Measurements from ENCODE around the gene PCDHGA10. TPM values are rescaled to one million over a fixed set of nuclear protein-coding genes. Genes with fewer than 3 reads are reported as not detected.
"Not testable (repeated sequence)": the region's sequence is repeated elsewhere in the genome, so short reads cannot be mapped to it uniquely, and the experiment has no call there.

The PCDHGA10 gene
- total RNA-seq, 1 donor from 2014 or later: 0.07 TPM

- H3K27me3 Mint-ChIP-seq: peaks cover 47% of the 10 kb centered on the region
- H3K4me3 Mint-ChIP-seq: no peak overlapping the region
- H3K9me3 Mint-ChIP-seq: peaks cover 30% of the 10 kb centered on the region
- intact Hi-C loops (cut with micrococcal nuclease): loop anchor here (5.0 kb wide), 1 partner anchor 54 kb away; the partner anchor contains the start of gene PCDHGC3
- no peak overlapping the region for H3K27ac Mint-ChIP-seq
- H3K4me1 Mint-ChIP-seq: peaks cover 18% of the 10 kb centered on the region
- DNase-seq: peak; percentile 46
- peaks cover 4% of the 10 kb centered on the region for H3K36me3 Mint-ChIP-seq (ENCODE audit: low read depth)
Measured at GRCh38 chr5:141422742-141423291, 10.0 kb downstream of the PCDHGA10 start.

DNA sequence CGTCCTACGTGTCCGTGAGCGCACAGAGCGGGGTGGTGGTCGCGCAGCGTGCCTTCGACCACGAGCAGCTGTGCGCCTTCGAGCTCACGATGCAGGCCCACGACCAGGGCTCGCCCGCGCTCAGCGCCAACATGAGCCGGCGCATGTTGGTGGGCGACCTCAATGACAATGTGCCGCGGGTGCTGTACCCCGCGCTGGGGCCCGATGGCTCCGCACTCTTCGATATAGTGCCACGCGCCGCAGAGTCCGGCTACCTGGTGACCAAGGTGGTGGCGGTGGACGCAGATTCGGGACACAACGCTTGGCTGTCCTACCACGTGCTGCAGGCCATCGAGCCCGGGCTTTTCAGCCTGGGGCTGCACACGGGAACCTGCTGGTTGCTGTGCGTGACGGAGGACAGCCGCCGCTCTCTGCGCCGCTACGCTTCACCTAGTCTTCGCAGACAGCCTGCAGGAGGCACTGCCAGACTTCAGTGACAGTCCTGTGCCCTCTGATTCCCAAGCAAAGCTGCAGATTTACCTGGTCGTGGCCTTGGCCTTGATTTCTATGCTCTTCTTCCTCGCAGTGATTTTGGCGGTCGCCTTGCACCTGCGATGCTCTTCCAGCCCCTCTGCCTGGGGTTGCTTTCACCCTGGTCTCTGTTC, 15.1 kb downstream of the PCDHGA10 start:
- H3K4me1 Mint-ChIP-seq: peaks cover 3% of the 10 kb centered on the region
- peaks cover 32% of the 10 kb centered on the region for H3K27me3 Mint-ChIP-seq
- no peak overlapping the region for H3K27ac Mint-ChIP-seq
- H3K9me3 Mint-ChIP-seq: peaks cover 9% of the 10 kb centered on the region
- intact Hi-C loops (cut with micrococcal nuclease): no loop called here
- DNase-seq: no peak
- H3K4me3 Mint-ChIP-seq: no peak overlapping the region
- H3K36me3 Mint-ChIP-seq (ENCODE audit: low read depth): peaks cover 4% of the 10 kb centered on the region

- Mint-ChIP-seq H3K27me3 (peaks cover 22% of the 10 kb centered on the region), H3K36me3 (ENCODE audit: low read depth) (peaks cover 4% of the 10 kb centered on the region), H3K9me3 (peaks cover 9% of the 10 kb centered on the region), H3K27ac (peak within 1 kb of the TSS; percentile 69), H3K4me3 (peak within 1 kb of the TSS; percentile 78), H3K4me1 (peaks cover 3% of the 10 kb centered on the region)
- DNase-seq: peak; percentile 72
- intact Hi-C loops (cut with micrococcal nuclease): no loop called here
Measured at GRCh38 chr5:141430332-141431113, 17.7 kb downstream of the PCDHGA10 start, which contains the start of gene PCDHGA12. TSS of gene PCDHGA12 (plus strand) at chr5:141430507. CDS start at chr5:141430760, 253 bp downstream.

GRCh38 chr5:141431286-141431685, 18.5 kb downstream of the PCDHGA10 start:
- H3K9me3 Mint-ChIP-seq: peaks cover 9% of the 10 kb centered on the region
- peak; percentile 62 for DNase-seq
- intact Hi-C loops (cut with micrococcal nuclease): no loop called here

GRCh38 chr5:141432308-141432707, 19.5 kb downstream of the PCDHGA10 start:
- H3K27ac Mint-ChIP-seq; intact Hi-C loops (cut with micrococcal nuclease); DNase-seq; H3K9me3 Mint-ChIP-seq; H3K36me3 Mint-ChIP-seq (ENCODE audit: low read depth); H3K4me1 Mint-ChIP-seq: not testable (repeated sequence)
- Mint-ChIP-seq H3K27me3 (peaks cover 26% of the 10 kb centered on the region), H3K4me3 (peak overlapping the region; percentile 51)

More at GRCh38 chr5:141431286-141431685, 18.5 kb downstream of the PCDHGA10 start:
- Mint-ChIP-seq H3K4me3 (peak overlapping the region; percentile 78), H3K27me3 (peaks cover 24% of the 10 kb centered on the region), H3K4me1 (peaks cover 3% of the 10 kb centered on the region), H3K36me3 (ENCODE audit: low read depth) (peaks cover 4% of the 10 kb centered on the region), H3K27ac (no peak overlapping the region)

- intact Hi-C loops (cut with micrococcal nuclease); H3K27ac Mint-ChIP-seq; H3K36me3 Mint-ChIP-seq (ENCODE audit: low read depth); DNase-seq; H3K9me3 Mint-ChIP-seq; H3K4me3 Mint-ChIP-seq; H3K4me1 Mint-ChIP-seq: not testable (repeated sequence)
- peaks cover 27% of the 10 kb centered on the region for H3K27me3 Mint-ChIP-seq
Measured at GRCh38 chr5:141432726-141433125, 19.9 kb downstream of the PCDHGA10 start.

- Mint-ChIP-seq H3K9me3 (peaks cover 9% of the 10 kb centered on the region), H3K36me3 (ENCODE audit: low read depth) (peaks cover 4% of the 10 kb centered on the region), H3K4me1 (peaks cover 3% of the 10 kb centered on the region), H3K27me3 (peaks cover 27% of the 10 kb centered on the region), H3K4me3 (no peak overlapping the region), H3K27ac (no peak overlapping the region)
- DNase-seq: no peak
- intact Hi-C loops (cut with micrococcal nuclease): no loop called here
Measured at GRCh38 chr5:141434006-141434405, 21.2 kb downstream of the PCDHGA10 start.

DNA sequence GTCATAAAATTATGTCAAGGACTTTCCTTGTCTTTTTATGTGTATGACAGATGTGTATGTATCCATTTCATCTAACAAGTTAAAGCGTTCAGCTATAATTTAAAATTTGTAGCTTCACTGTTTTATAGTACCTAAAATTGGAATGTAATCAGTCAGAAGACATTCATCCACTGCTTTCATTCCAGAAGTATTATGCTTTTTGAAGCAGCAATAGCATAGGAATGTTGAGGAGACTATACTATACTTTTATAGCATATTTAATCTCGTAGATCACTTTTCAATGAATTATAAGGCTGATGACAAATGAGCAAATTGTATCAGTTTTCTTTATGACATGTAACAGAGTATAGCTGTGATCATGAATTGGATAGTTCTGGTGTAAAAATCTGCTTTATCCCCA, 24.4 kb downstream of the PCDHGA10 start:
- no peaks in the 10 kb centered on the region for H3K36me3 Mint-ChIP-seq (ENCODE audit: low read depth)
- intact Hi-C loops (cut with micrococcal nuclease): no loop called here
- DNase-seq: no peak
- H3K27me3 Mint-ChIP-seq: peaks cover 9% of the 10 kb centered on the region
- H3K9me3 Mint-ChIP-seq: peaks cover 2% of the 10 kb centered on the region
- no peaks in the 10 kb centered on the region for H3K4me1 Mint-ChIP-seq
- no peak overlapping the region for H3K27ac Mint-ChIP-seq
- H3K4me3 Mint-ChIP-seq: no peak overlapping the region

DNA sequence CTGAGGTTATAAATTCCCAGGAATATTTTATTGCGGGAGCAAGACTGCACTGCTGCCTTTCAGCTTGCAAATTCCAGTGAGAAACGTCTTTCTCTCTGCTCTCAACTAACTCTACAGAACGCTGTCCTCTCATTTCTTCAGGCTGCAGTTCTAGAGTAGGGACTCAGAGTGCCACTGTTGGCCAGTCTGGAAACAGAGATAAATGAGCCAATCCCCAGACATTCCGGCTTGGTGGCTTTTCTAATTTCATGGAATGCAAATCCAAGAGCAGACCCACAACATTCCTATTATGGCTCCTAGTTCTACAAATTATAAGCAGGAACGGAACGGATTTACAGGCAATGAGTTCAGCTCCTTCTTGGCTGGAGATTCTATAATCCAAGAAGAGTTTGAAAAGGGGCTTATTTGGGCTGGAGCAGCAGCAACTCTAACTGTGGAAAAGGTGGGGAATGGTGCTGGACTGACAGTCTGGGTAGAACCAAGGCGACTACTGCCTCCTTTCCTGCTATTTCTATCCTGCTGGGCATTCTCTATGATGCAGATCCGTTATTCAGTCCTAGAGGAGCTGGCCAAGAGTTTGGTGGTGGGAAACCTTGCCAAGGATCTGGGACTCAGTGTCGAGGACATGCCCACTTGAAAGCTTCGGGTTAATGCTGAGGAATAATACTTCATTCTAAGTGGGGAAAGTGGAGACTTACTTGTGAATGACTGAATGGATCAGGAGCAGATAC, 26.8 kb downstream of the PCDHGA10 start:
- no peaks in the 10 kb centered on the region for H3K36me3 Mint-ChIP-seq (ENCODE audit: low read depth)
- H3K4me1 Mint-ChIP-seq: no peaks in the 10 kb centered on the region
- H3K4me3 Mint-ChIP-seq: no peak overlapping the region
- H3K27ac Mint-ChIP-seq: no peak overlapping the region
- intact Hi-C loops (cut with micrococcal nuclease): no loop called here
- peaks cover 5% of the 10 kb centered on the region for H3K27me3 Mint-ChIP-seq
- H3K9me3 Mint-ChIP-seq: peaks cover 4% of the 10 kb centered on the region
- DNase-seq: no peak

- Mint-ChIP-seq H3K27ac (no peak overlapping the region), H3K4me1 (no peaks in the 10 kb centered on the region), H3K27me3 (peaks cover 8% of the 10 kb centered on the region), H3K4me3 (no peak overlapping the region), H3K36me3 (ENCODE audit: low read depth) (no peaks in the 10 kb centered on the region), H3K9me3 (peaks cover 6% of the 10 kb centered on the region)
- intact Hi-C loops (cut with micrococcal nuclease): no loop called here
- no peak for DNase-seq
Measured at GRCh38 chr5:141440341-141440740, 27.6 kb downstream of the PCDHGA10 start.

DNA sequence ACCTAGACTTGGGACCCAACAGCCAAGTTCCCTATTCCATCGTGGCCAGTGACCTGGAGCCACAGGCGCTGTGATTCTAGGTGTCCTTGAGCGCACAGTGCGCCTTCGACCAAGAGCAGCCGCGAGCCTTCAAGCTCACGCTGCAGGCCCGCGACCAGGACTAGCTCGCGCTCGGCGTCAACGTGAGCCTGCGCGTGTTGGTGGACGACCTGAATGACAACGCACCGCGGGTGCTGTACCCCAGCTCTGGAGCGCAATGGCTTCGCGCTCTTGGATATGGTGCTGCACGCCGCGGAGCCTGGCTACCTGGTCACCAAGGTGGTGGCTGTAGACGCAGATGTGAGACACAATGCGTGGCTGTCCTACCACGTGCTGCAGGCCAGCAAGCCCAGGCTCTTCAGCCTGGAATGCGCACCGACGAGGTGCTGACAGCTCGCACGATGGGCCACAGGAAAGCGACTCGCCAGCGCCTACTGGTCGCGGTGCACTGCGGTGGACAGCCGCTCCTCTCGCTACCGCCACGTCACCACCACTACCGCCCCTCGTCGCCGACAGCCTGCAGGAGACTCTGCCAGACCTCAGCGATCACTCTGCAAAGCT, 28.9 kb downstream of the PCDHGA10 start:
- H3K27ac Mint-ChIP-seq: no peak overlapping the region
- intact Hi-C loops (cut with micrococcal nuclease): no loop called here
- peaks cover 6% of the 10 kb centered on the region for H3K9me3 Mint-ChIP-seq
- no peaks in the 10 kb centered on the region for H3K36me3 Mint-ChIP-seq (ENCODE audit: low read depth)
- no peak for DNase-seq
- H3K4me3 Mint-ChIP-seq: no peak overlapping the region
- H3K27me3 Mint-ChIP-seq: peaks cover 9% of the 10 kb centered on the region
- no peaks in the 10 kb centered on the region for H3K4me1 Mint-ChIP-seq

- H3K4me1 Mint-ChIP-seq: no peaks in the 10 kb centered on the region
- no peak for DNase-seq
- intact Hi-C loops (cut with micrococcal nuclease): no loop called here
Measured at GRCh38 chr5:141465351-141465750, 52.6 kb downstream of the PCDHGA10 start.

More at GRCh38 chr5:141465351-141465750, 52.6 kb downstream of the PCDHGA10 start:
- no peaks in the 10 kb centered on the region for H3K36me3 Mint-ChIP-seq (ENCODE audit: low read depth)
- peaks cover 7% of the 10 kb centered on the region for H3K27me3 Mint-ChIP-seq
- H3K27ac Mint-ChIP-seq: no peak overlapping the region
- H3K4me3 Mint-ChIP-seq: no peak overlapping the region
- peaks cover 4% of the 10 kb centered on the region for H3K9me3 Mint-ChIP-seq
